Urothelium cell line (cell line): ENCODE data around the gene MED19.
"Not testable (repeated sequence)": the region's sequence is repeated elsewhere in the genome, so short reads cannot be mapped to it uniquely, and the experiment has no call there.

Experiments
- DNase-seq: peaks from one replicate; pipeline ENCODE4 v3.0.0; 2011; ENCODE audit warnings: low spot score, mixed read lengths
- FAIRE-seq: peaks from 2 replicates; lab custom pipeline; 2011; peaks lifted over from hg19 to GRCh38; lab: Jason Lieb, UNC

The MED19 gene

GRCh38 chr11:57705432-57705831 is 6.6 kb downstream of the MED19 start:
- not testable (repeated sequence) for DNase-seq, FAIRE-seq

DNA sequence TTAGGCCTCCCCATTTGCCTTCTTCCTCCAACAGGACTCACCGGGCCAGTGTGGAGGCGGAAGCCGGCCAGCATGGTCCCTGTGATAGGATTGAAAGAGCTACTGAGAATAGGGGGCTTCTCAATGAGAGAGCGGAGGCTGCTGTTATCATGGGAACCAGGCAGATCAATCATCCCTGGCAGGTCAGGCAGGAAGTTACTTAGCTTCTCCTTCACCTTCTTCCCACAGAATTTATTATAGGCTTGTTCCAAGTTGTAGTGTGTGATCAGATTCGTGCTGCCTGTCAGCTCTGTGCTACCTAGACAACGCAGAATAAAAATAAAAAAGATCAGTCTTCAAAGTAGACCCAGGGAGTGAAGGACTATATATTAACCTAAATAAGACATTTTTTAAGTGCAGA is 7.1 kb downstream of the MED19 start:
- FAIRE-seq = no peak
- DNase-seq = no peak

DNA sequence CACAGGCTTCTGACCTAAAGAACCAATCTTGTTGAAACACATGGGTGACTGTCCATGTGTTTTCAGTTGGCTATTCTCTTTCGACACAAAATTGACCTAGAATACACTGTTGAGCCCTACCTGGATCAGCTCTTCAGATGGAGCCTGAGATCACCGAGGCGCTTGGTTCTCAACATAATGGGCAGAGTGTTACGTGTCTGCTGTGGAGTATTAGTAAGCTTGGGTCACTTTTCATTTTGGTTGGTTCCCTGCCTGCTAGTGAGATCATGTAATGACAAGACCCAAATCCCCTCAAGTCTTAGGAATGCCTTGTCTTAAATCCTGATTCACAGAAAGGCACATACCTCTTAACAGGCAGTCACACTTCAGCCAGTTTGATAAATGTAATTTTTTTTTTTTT is 8.7 kb downstream of the MED19 start:
- DNase-seq (no peak), FAIRE-seq (no peak)

DNA sequence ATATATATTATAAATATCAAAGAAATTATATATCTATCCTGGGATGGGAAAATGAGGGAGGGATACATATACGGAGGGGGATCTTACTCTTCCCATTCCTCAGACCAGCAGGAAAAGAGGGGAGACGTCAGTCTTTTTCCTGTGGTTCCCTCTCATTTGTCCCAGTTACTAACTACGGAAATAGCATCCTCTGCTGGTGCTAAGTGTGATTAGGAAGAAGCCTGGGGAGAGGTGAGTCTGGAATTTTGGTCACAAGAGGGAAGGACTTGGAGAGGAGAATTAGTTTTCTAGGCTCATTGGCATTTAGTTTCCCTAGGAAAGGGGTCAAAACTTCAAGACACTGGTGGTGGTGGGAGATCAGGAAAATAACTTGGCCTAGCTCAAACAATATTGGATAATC is 11.6 kb downstream of the MED19 start:
- FAIRE-seq (no peak), DNase-seq (no peak)

GRCh38 chr11:57699813-57700212 is 12.2 kb downstream of the MED19 start:
- no peak for FAIRE-seq

GRCh38 chr11:57698843-57699365 is 13.1 kb downstream of the MED19 start:
- no peak for FAIRE-seq
- DNase-seq = no peak

More at GRCh38 chr11:57699813-57700212, 12.2 kb downstream of the MED19 start:
- no peak for DNase-seq

DNA sequence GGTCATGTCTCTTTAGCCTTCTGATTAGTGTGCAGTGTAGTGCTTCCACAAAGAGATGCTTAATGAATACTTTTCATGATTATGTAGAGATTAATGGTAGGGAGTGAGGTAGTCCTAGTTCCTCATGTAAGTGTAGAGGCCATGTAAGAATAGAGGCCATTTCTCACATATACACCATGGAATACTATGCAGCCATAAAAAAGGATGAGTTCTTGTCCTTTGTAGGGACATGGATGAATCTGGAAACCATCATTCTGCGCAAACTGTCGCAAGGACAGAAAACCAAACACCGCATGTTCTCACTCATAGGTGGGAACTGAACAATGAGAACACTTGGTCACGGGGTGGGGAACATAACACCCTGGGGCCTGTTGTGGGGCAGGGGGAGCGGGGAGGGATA is 21.5 kb downstream of the MED19 start:
- DNase-seq, FAIRE-seq: not testable (repeated sequence)

DNA sequence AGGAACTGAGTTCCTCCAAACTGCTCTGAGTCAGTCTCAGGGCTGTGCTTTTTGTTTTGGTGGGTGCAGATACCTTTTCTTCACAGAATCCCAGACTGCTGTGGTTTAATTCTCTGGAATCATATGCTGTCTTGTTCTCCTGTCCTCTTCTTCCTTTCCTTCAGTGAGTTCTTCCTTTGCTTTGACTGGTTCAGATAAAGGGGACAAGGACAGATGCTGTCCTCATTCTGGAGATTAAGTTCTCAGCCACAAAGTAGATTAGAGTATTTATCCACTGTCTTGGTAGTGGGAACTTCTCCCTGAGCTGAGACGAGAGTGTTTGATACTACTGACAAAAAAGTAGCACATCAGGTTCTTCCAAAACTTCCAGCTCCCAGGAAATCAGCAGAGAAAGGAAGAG is 30.8 kb downstream of the MED19 start:
- no peak for FAIRE-seq
- DNase-seq = no peak

GRCh38 chr11:57680552-57680874 is 31.5 kb downstream of the MED19 start:
- no peak for DNase-seq
- FAIRE-seq = no peak

DNA sequence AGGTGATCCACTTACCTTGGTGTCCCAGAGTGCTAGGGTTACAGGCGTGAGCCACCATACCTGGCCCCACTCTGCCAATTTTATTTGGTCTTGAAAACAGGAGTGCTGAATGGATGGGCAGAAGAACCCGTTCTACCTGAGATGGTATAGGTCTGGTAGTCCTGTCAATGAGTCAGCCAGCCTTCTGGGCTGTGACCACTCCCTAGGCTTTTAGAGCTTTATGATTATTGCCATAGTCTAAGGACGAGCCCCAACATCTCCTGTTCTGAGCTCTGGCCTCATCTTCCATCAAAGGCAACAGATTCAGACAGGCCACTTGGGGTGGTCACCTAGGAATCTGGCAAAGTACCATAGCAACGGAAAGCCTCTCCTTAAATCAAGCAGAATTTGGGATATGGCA is 32.6 kb downstream of the MED19 start:
- no peak for FAIRE-seq
- no peak for DNase-seq

DNA sequence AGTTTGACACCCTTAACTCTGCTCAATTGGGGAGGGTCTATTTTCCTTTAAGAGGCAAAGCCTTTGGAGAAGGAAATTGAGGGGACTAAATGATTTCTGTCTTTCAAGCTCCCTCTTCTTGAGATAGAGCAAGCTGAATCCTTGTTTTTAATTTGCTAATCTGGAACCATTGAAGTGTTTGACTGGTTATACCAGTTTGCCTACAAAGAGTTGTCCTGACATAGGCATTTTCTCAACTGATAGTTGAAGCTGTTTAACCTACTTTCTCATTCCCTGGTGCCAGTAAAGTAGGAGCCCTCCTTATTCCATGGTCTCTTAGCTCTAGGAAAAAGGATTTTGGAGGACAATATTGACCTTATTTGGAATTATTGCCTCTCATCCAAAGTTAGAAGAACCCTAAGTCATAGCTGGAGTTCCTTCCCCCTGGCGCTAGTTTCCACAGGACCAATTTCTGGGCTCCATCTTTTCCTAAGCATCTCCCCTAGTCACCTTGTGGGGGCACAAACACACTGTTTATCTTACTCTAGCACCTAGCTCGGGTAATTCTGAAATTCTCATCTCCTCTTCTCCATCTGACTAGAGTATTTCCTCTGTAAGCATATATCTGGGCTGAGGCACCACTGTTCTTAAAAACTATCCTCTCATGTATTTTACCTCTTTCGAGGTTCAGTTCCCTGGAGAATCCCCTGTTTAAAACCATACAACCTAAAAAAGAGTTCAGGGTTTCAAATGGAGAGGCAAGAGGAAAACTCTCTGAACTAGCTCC is 36.7 kb downstream of the MED19 start:
- FAIRE-seq = no peak
- no peak for DNase-seq

DNA sequence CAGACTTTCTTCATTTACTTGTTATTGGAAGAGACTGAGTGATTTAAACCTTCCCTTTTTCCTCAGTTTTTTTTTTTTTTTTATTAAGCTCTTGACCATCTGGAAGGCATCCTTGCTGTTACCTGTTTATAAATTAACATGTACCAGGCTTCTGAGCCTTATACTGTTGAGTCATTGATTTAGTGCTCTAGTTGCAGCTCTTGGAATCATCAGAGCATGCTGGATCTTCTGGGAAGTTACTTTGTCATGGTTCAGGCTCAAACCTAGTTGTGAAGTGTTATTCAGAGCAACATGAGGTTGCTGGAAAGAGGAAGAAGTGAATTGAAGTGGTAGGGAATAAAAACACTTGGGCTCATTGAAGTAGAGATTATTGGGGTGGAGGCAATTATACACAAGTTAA is 37.8 kb downstream of the MED19 start:
- no peak for FAIRE-seq
- DNase-seq = no peak

- DNase-seq (no peak), FAIRE-seq (no peak)
Measured at GRCh38 chr11:57668434-57668782, 43.6 kb downstream of the MED19 start.

DNA sequence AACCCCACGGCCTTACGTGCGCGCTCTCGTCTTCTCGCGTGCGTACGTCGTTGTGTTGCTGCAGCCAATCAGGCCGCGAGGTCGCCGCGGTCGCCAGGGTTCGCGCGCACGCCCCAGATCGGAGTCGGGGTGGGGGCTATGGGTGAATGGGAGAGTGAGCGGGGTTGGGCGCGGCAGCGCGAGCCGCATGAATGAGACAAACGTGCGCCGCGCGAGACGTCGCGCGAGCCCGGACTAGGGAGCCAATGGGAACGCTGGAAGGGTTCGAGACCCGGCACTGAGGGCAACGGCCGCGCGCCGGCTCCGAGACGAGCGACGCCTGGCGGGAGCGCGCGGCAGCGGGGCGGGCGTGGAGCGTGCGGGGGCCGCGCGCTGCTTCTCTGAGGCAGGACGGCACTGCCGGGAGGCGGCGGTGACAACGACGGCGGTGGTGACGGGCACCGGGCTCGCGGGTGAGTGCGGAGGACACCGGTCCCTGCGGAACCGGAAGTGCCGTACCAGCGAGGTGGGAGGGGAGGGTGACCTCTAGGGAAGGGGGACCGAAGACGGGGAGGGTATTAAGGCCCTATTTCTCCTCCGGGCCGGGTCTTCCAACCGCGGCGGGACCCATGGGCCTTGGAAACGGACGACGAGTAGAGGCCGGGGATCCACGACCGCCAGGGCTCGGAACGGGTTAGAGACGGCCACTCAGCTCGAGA is 44.1 kb downstream of the MED19 start, which contains the start of gene ZDHHC5:
ZDHHC5 (plus strand) TSS at position 379 of the 698 bp plus-strand sequence. CDS start 4,977 bp downstream, outside the sequence.
- FAIRE-seq (peak; percentile 88), DNase-seq (peak; percentile 98)

GRCh38 chr11:57667117-57667735 is 44.8 kb downstream of the MED19 start:
- DNase-seq = peak; percentile 96
- no peak for FAIRE-seq

DNA sequence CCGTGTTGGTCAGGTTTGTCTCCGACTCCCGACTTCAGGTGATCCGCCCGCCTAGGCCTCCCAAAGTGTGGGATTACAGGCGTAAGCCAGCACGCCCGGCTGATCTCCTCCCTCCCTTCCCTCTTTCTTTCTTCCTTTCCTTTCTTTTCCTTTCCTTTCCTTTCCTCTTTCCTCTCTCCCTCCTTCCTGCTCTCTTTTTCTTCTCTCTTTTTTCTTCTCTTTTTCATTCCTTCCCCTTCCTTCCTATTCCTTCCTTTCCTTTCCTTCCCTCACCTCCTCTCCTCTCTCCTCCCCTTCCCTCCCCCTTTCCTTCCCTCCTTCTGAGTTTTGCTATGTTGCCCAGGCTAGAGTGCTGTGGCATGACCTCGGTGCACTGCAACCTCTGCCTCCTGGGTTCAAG is 48.0 kb downstream of the MED19 start:
- FAIRE-seq = no peak

GRCh38 chr11:57662893-57663292 is 49.1 kb downstream of the MED19 start:
- DNase-seq (no peak), FAIRE-seq (no peak)

More for the DNA sequence above, 48.0 kb downstream of the MED19 start:
- no peak for DNase-seq

GRCh38 chr11:57659669-57660068 is 52.3 kb downstream of the MED19 start:
- no peak for DNase-seq
- FAIRE-seq = no peak

DNA sequence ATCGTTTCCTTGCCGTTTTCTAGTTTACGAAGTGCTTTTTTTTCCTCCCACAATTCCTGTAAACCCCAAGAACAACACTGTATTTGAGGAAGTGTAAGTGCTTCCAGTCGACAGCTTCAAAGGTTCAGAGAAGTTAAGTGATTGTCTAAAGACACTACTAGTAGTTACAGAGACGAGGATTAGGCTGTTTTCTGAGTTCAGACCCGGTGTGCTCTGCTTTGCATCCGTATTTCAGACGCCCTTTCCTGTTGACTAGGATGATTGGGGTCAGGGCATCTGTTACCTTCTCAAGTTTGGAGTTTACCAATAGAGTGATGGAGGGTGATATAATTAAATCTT is 54.0 kb downstream of the MED19 start:
- FAIRE-seq (no peak), DNase-seq (no peak)

GRCh38 chr11:57657194-57658022 is 54.6 kb downstream of the MED19 start, which contains the start of gene CLP1:
Gene CLP1, plus strand, starts transcription at chr11:57657762. Its CDS starts 1,715 bp downstream, at chr11:57659477.
- DNase-seq (peak; percentile 94), FAIRE-seq (peak; percentile 93)

DNA sequence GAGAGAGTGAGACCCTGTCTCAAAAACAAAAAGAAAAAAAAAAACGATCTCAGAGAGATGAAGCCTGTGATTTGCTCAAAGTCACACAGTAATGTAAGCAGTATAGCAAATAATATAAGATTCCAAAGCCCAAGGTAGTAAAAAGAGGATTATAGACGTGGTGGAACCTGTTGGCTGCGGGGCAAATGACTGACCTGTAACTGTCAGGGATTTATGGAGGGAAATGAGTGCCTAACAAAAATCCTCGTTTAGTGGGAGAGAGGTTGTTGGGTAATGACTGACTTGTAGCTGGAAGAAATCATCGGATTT is 55.2 kb downstream of the MED19 start:
- DNase-seq (no peak), FAIRE-seq (no peak)
